ENCODE results near the gene XRCC4.

- TF ChIP-seq MAFK (IDR thresholded peaks at IDR 0.05; ENCODE audit: low read length) (no peak), MAX (CRISPR knock-in tag; IDR thresholded peaks at IDR 0.05) (no peak), POLR2AphosphoS5 (IDR thresholded peaks at IDR 0.05; ENCODE audit: control insufficient read depth, insufficient read depth, low read depth, low read length) (no peak), CEBPZ (IDR thresholded peaks at IDR 0.05; ENCODE audit: borderline replicate concordance, low read depth, low read length) (no peak), BRD4 (IDR thresholded peaks at IDR 0.05) (no peak), ZNF77 (CRISPR knock-in tag; IDR thresholded peaks at IDR 0.05) (no peak), USF1 (CRISPR knock-in tag; IDR thresholded peaks at IDR 0.05) (no peak), POLR2G (IDR thresholded peaks at IDR 0.05; ENCODE audit: low read depth, low read length) (no peak), CTCF (IDR thresholded peaks at IDR 0.05 in 2 of 3, conservative IDR thresholded peaks at IDR 0.05 in 1 of 3; ENCODE audit: insufficient read depth in 2 of 3, low read depth in 1 of 3, low read length in 3 of 3) (no peak), CREB5 (CRISPR knock-in tag; IDR thresholded peaks at IDR 0.05) (no peak), ESRRA (IDR thresholded peaks at IDR 0.05; ENCODE audit: borderline replicate concordance, low read depth) (no peak), TCF7L2 (IDR thresholded peaks at IDR 0.05; ENCODE audit: low read depth, low read length) (no peak), KAT2B (IDR thresholded peaks at IDR 0.05; ENCODE audit: low read depth, low read length) (no peak)
Measured at GRCh38 chr5:83270311-83270710, 193.0 kb downstream of the XRCC4 start.
